ENCODE results near the gene HDAC4. TPM values are rescaled to one million over a fixed set of nuclear protein-coding genes. Genes with fewer than 3 reads are reported as not detected.

The HDAC4 gene
- polyA plus RNA-seq, 2 of the 4 experiments (the other 2 are of a cell fraction), result 8.6 to 10.4 TPM

DNA sequence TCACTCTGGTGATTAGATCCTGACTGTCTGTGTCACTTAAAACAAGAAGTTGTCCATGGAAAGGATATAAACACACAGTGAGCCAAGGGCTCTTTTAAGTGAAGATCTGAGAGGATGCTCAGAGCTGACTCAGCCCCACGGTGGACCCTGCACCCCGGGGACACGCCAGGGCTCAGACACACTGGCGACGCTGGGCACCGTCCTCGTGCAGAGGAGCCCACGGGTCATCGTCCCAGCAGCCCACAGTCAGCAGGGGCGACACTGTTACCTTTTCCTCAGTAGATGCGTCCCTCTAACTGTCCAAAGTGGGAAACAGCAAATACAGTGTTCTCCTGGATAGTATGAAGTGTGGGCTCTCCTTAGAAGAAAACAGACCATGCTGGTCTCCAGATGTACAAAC, 225.6 kb downstream of the HDAC4 start (continued):
- TF ChIP-seq HMGXB4 (CRISPR knock-in tag; IDR thresholded peaks at IDR 0.05; ENCODE audit: borderline replicate concordance) (no peak), RAD21 (conservative IDR thresholded peaks at IDR 0.05 in 1 of 2, IDR thresholded peaks at IDR 0.05 in 1 of 2) (no peak), FOXS1 (CRISPR knock-in tag; IDR thresholded peaks at IDR 0.05) (no peak), RNF2 (IDR thresholded peaks at IDR 0.05; ENCODE audit: borderline replicate concordance, low read depth) (no peak)

DNA sequence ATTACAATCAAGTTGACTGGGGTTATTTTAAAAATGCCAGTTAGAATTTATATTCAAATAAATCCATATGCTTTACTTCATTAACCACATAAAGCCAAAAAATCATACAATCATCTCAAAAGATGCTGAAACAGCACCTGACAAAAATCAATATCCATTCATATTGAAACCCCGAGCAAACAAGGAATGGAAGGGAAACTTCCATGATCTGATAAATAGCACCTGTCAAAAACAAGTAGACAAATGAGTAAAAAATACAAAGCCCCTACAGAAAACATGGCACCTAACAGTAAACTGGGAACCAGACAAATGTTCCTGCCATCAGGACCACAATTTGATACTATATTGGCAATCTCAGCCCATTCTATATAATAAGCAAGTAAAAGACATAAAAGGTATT, 227.5 kb downstream of the HDAC4 start:
- no peak for FAIRE-seq
- CTCF ChIA-PET, result no interaction called here
- POLR2A ChIA-PET, result no interaction called here

More for the DNA sequence above, 227.5 kb downstream of the HDAC4 start:
- TF ChIP-seq TP53 (CRISPR knock-in tag; IDR thresholded peaks at IDR 0.05) (no peak), SMC3 (IDR thresholded peaks at IDR 0.05) (no peak), FOSL2 (IDR thresholded peaks at IDR 0.05) (no peak), FOSL2 (CRISPR knock-in tag; IDR thresholded peaks at IDR 0.05) (no peak), MYC (IDR thresholded peaks at IDR 0.05; ENCODE audit: borderline replicate concordance, low read length) (no peak), FOSB (CRISPR knock-in tag; IDR thresholded peaks at IDR 0.05) (no peak), SREBF2 (IDR thresholded peaks at IDR 0.05) (no peak), ZSCAN20 (CRISPR knock-in tag; IDR thresholded peaks at IDR 0.05) (no peak), ESRRA (IDR thresholded peaks at IDR 0.05; ENCODE audit: borderline replicate concordance, low read length) (no peak), REST (IDR thresholded peaks at IDR 0.05) (no peak), FOXS1 (CRISPR knock-in tag; IDR thresholded peaks at IDR 0.05) (no peak), ZC3H11A (IDR thresholded peaks at IDR 0.05) (no peak), USF2 (IDR thresholded peaks at IDR 0.05) (no peak), EP300 (IDR thresholded peaks at IDR 0.05) (no peak), EHF (CRISPR knock-in tag; IDR thresholded peaks at IDR 0.05) (no peak)
- TF ChIP-seq, protein P1, sequence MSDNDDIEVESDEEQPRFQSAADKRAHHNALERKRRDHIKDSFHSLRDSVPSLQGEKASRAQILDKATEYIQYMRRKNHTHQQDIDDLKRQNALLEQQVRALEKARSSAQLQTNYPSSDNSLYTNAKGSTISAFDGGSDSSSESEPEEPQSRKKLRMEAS (IDR thresholded peaks at IDR 0.05), result no peak
- TF ChIP-seq, protein P2, sequence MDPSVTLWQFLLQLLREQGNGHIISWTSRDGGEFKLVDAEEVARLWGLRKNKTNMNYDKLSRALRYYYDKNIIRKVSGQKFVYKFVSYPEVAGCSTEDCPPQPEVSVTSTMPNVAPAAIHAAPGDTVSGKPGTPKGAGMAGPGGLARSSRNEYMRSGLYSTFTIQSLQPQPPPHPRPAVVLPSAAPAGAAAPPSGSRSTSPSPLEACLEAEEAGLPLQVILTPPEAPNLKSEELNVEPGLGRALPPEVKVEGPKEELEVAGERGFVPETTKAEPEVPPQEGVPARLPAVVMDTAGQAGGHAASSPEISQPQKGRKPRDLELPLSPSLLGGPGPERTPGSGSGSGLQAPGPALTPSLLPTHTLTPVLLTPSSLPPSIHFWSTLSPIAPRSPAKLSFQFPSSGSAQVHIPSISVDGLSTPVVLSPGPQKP (IDR thresholded peaks at IDR 0.05; ENCODE audit: low read depth, low read length), result no peak
- TF ChIP-seq, protein P3, sequence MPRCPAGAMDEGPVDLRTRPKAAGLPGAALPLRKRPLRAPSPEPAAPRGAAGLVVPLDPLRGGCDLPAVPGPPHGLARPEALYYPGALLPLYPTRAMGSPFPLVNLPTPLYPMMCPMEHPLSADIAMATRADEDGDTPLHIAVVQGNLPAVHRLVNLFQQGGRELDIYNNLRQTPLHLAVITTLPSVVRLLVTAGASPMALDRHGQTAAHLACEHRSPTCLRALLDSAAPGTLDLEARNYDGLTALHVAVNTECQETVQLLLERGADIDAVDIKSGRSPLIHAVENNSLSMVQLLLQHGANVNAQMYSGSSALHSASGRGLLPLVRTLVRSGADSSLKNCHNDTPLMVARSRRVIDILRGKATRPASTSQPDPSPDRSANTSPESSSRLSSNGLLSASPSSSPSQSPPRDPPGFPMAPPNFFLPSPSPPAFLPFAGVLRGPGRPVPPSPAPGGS (IDR thresholded peaks at IDR 0.05), result no peak
- Histone ChIP-seq H3K9me3 (peaks cover 37% of the 10 kb centered on the region), H3K4me2 (no peak overlapping the region), H3K4me3 (no peak overlapping the region), H3K4me1 (no peaks in the 10 kb centered on the region), H3K27ac (no peak overlapping the region)
- WGBS (ENCODE audit: missing lambda C conversion rate), result 92% methylated on average over 1 of the region's 1 CpG
- DNase-seq (ENCODE audit: low read depth in 1 of 2, low spot score in 1 of 2) (no peak), ATAC-seq (no peak)

Data from A549 (cell line).